ENCODE measurements around the gene SIPA1L3.

DNA sequence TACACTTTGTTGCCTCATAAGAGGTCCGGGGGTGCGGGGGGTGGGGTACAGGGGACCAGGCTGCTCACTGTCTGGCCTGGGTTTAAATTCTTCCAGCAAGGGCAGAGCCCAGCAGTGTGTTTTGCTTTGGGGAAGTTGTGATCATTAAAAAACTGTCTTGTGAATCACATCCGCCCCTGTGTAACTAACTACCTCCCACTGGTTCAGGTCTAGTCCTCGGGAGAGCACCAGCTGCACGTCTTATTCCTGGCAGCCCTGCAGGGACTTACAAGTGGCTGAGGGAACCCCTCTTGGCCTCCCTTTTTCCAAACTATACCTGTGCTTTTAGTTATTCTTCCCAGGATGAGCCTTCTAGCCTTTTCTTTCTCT is 127.5 kb downstream of the SIPA1L3 start:
- TF ChIP-seq, protein P1, sequence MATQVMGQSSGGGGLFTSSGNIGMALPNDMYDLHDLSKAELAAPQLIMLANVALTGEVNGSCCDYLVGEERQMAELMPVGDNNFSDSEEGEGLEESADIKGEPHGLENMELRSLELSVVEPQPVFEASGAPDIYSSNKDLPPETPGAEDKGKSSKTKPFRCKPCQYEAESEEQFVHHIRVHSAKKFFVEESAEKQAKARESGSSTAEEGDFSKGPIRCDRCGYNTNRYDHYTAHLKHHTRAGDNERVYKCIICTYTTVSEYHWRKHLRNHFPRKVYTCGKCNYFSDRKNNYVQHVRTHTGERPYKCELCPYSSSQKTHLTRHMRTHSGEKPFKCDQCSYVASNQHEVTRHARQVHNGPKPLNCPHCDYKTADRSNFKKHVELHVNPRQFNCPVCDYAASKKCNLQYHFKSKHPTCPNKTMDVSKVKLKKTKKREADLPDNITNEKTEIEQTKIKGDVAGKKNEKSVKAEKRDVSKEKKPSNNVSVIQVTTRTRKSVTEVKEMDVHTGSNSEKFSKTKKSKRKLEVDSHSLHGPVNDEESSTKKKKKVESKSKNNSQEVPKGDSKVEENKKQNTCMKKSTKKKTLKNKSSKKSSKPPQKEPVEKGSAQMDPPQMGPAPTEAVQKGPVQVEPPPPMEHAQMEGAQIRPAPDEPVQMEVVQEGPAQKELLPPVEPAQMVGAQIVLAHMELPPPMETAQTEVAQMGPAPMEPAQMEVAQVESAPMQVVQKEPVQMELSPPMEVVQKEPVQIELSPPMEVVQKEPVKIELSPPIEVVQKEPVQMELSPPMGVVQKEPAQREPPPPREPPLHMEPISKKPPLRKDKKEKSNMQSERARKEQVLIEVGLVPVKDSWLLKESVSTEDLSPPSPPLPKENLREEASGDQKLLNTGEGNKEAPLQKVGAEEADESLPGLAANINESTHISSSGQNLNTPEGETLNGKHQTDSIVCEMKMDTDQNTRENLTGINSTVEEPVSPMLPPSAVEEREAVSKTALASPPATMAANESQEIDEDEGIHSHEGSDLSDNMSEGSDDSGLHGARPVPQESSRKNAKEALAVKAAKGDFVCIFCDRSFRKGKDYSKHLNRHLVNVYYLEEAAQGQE (IDR thresholded peaks at IDR 0.05; ENCODE audit: borderline replicate concordance): no peak
- TF ChIP-seq, protein P2, sequence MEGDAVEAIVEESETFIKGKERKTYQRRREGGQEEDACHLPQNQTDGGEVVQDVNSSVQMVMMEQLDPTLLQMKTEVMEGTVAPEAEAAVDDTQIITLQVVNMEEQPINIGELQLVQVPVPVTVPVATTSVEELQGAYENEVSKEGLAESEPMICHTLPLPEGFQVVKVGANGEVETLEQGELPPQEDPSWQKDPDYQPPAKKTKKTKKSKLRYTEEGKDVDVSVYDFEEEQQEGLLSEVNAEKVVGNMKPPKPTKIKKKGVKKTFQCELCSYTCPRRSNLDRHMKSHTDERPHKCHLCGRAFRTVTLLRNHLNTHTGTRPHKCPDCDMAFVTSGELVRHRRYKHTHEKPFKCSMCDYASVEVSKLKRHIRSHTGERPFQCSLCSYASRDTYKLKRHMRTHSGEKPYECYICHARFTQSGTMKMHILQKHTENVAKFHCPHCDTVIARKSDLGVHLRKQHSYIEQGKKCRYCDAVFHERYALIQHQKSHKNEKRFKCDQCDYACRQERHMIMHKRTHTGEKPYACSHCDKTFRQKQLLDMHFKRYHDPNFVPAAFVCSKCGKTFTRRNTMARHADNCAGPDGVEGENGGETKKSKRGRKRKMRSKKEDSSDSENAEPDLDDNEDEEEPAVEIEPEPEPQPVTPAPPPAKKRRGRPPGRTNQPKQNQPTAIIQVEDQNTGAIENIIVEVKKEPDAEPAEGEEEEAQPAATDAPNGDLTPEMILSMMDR (IDR thresholded peaks at IDR 0.05; ENCODE audit: poor library complexity, severe bottlenecking): no peak
- TF ChIP-seq MXI1 (conservative IDR thresholded peaks at IDR 0.05; ENCODE audit: poor library complexity, severe bottlenecking): no peak
- TF ChIP-seq POLR2AphosphoS5 (IDR thresholded peaks at IDR 0.05): no peak
- TF ChIP-seq EZH2 (IDR thresholded peaks at IDR 0.05; ENCODE audit: borderline replicate concordance, insufficient read depth, low read length, poor library complexity, severe bottlenecking): no peak
- no peak for TF ChIP-seq TAF1 (IDR thresholded peaks at IDR 0.05; ENCODE audit: low read depth)
- TF ChIP-seq SMC3 (conservative IDR thresholded peaks at IDR 0.05; ENCODE audit: poor library complexity): no peak
- no peak for TF ChIP-seq EP300 (conservative IDR thresholded peaks at IDR 0.05; ENCODE audit: poor library complexity, severe bottlenecking)

All from neural cell (in vitro differentiated cells).